Measurements from ENCODE around the gene PLTP. TPM values are rescaled to one million over a fixed set of nuclear protein-coding genes. Genes with fewer than 3 reads are reported as not detected.

The PLTP gene
- total and polyA plus RNA-seq, 2 of the 13 experiments (the other 11 are each of a cell fraction or from before 2014, with no cell fraction given) = 16.9 to 28.6 TPM

DNA sequence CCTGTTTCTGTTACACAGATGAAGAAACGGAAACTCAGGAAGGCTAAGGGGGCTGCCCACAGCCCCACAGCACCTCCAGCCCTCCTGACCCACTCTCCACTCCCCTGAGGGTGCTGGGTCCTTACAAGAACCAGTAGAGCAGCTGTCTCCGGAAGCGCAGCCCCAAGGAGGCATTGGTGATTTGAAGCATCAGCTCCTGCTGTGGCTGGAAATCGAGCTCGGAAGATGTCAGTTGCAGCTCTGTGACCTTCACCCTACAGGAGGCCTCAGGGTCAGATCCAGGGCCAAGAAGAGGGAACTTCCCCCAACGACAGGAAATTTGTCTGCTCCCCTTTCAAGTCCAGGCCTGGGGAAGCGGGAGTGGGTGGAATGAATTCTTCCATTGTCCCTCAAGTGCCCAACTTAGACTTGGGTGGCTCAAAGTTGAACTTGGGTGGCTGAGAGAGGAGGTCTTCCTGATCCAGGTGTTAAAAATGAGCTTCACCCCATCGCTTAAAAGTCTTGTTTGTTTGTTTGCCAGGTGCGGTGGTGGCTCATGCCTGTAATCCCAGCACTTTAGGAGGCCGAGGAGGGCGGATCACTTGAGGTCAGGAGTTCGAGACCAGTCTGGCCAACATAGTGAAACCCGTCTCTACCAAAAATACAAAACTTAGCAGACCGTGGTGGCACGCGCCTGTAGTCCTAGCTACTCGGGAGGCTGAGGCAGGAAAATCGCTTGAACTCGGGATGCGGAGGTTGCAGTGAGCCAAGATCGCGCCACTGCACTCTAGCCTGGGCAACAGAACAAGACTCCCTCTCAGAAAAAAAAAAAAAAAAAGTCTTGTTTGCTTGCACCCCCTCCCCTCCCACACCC lies 1.9 kb downstream of the PLTP start (continued):
- TF ChIP-seq, protein P1, sequence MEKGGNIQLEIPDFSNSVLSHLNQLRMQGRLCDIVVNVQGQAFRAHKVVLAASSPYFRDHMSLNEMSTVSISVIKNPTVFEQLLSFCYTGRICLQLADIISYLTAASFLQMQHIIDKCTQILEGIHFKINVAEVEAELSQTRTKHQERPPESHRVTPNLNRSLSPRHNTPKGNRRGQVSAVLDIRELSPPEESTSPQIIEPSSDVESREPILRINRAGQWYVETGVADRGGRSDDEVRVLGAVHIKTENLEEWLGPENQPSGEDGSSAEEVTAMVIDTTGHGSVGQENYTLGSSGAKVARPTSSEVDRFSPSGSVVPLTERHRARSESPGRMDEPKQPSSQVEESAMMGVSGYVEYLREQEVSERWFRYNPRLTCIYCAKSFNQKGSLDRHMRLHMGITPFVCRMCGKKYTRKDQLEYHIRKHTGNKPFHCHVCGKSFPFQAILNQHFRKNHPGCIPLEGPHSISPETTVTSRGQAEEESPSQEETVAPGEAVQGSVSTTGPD (CRISPR knock-in tag; IDR thresholded peaks at IDR 0.05) = peak; percentile 44; the same call in 1 of the 2 replicates
- TF ChIP-seq ZNF546 (CRISPR knock-in tag; conservative IDR thresholded peaks at IDR 0.05) (no peak), NR2C2 (CRISPR knock-in tag; IDR thresholded peaks at IDR 0.05; ENCODE audit: borderline replicate concordance) (peak; percentile 57), ZNF17 (CRISPR knock-in tag; IDR thresholded peaks at IDR 0.05) (no peak), YEATS2 (CRISPR knock-in tag; IDR thresholded peaks at IDR 0.05; ENCODE audit: borderline replicate concordance) (0 out of 2 replicates have a peak, but pooled peaks have one; percentile 7), GABPA (IDR thresholded peaks at IDR 0.05; ENCODE audit: low read depth, low read length) (no peak), GABPA (CRISPR knock-in tag; IDR thresholded peaks at IDR 0.05; ENCODE audit: low read depth) (peak; percentile 32; the same call in 1 of the 2 replicates), ZNF644 (CRISPR knock-in tag; IDR thresholded peaks at IDR 0.05; ENCODE audit: low read depth) (0 out of 2 replicates have a peak, but pooled peaks have one; percentile 31), SOX13 (IDR thresholded peaks at IDR 0.05) (0 out of 2 replicates have a peak, but pooled peaks have one; percentile 30), SOX13 (CRISPR knock-in tag; conservative IDR thresholded peaks at IDR 0.05 in 1 of 2, IDR thresholded peaks at IDR 0.05 in 1 of 2) (peak in 1 of 2 experiments; percentile 56; a peak in 2 of 4 replicates), TP53 (CRISPR knock-in tag; conservative IDR thresholded peaks at IDR 0.05) (no peak; the same call in 1 of the 2 replicates), KLF13 (CRISPR knock-in tag; IDR thresholded peaks at IDR 0.05) (no peak), TOPORS (CRISPR knock-in tag; IDR thresholded peaks at IDR 0.05) (no peak), ZNF496 (CRISPR knock-in tag; IDR thresholded peaks at IDR 0.05; ENCODE audit: insufficient replicate concordance) (no peak), SCMH1 (CRISPR knock-in tag; IDR thresholded peaks at IDR 0.05; ENCODE audit: borderline replicate concordance) (no peak), MEF2D (CRISPR knock-in tag; IDR thresholded peaks at IDR 0.05) (no peak; the same call in 1 of the 2 replicates), ELF4 (CRISPR knock-in tag; IDR thresholded peaks at IDR 0.05; ENCODE audit: borderline replicate concordance) (no peak), NFIC (IDR thresholded peaks at IDR 0.05; ENCODE audit: low read length) (no peak), KDM6A (CRISPR knock-in tag; IDR thresholded peaks at IDR 0.05; ENCODE audit: low read depth) (0 out of 2 replicates have a peak, but pooled peaks have one; percentile 32), HOXA7 (CRISPR knock-in tag; IDR thresholded peaks at IDR 0.05) (no peak)

Measured in HepG2 (cell line).